ENCODE results near the gene PRSS56.

GRCh38 chr2:232542715-232543467 is 22.7 kb downstream of the PRSS56 start:
- TF ChIP-seq POLR2A (IDR thresholded peaks at IDR 0.05) (no peak), CTCF (IDR thresholded peaks at IDR 0.05) (no peak)

Measured in heart left ventricle (tissue), 13 donors.